Aorta (tissue), 5 donors: ENCODE results near the gene MTM1. TPM values are rescaled to one million over a fixed set of nuclear protein-coding genes. Genes with fewer than 3 reads are reported as not detected.

ENCODE experiments used
- ATAC-seq: fragments of 200-7000 bp; cut with Tn5 transposase; one replicate; pipeline ENCODE4 v1.9.1; 2022; ENCODE audit warnings: moderate library complexity; ENCODE audit not compliant: low FRiP score
- DNase-seq, 2 donors: peaks; one replicate each; pipeline ENCODE4 v3.0.0-alpha.2; 2020
- H3K27ac ChIP-seq, 2 donors: one replicate each; pipeline ENCODE4 v1.5.1; 2013; ENCODE audit warnings: low read length in 2 of 2, mild to moderate bottlenecking in 2 of 2, moderate library complexity in 2 of 2, control low read depth in 1 of 2, inconsistent platforms in 1 of 2, low read depth in 1 of 2
- H3K27me3 ChIP-seq, 2 donors: one replicate each; pipeline ENCODE4 v1.6.1; 2013; ENCODE audit warnings: control low read depth in 1 of 2, low read length in 1 of 2, mild to moderate bottlenecking in 1 of 2, moderate library complexity in 1 of 2; ENCODE audit not compliant: insufficient read depth in 2 of 2, control insufficient read depth in 1 of 2
- H3K36me3 ChIP-seq, 2 donors: one replicate each; pipeline ENCODE4 v1.6.1; 2013; ENCODE audit warnings: control low read depth in 1 of 2, low read length in 1 of 2, mild to moderate bottlenecking in 1 of 2; ENCODE audit not compliant: insufficient read depth in 2 of 2, control insufficient read depth in 1 of 2
- H3K4me1 ChIP-seq, 2 donors: one replicate each; pipeline ENCODE4 v1.6.1; 2013; ENCODE audit warnings: low read length in 2 of 2, control low read depth in 1 of 2, mild to moderate bottlenecking in 1 of 2, moderate library complexity in 1 of 2; ENCODE audit not compliant: insufficient read depth in 2 of 2, control insufficient read depth in 1 of 2
- H3K4me3 ChIP-seq, 2 donors: one replicate each; pipeline ENCODE4 v1.5.1; 2013; ENCODE audit warnings: low read length in 2 of 2, control low read depth in 1 of 2, mild to moderate bottlenecking in 1 of 2
- H3K9me3 ChIP-seq: one replicate; pipeline ENCODE4 v1.6.1; 2013; ENCODE audit warnings: mild to moderate bottlenecking, low read length; ENCODE audit not compliant: control insufficient read depth
- WGBS, 2 donors: extraction: QIAGEN DNeasy Blood & Tissue Kit; methylation state at CpG; one replicate each; pipeline ENCODE4 v1.1.7; 2013; 5-methylcytosine and 5-hydroxymethylcytosine counted together
- intact Hi-C, 2 donors: fragments of 100-400 bp; cut with DNase I; formaldehyde crosslinking; loops; one replicate each; pipeline versions ENCODE4 v1.14.2 to v1.15.0; 2022
- polyA plus RNA-seq, 2 donors: library from polyadenylated mRNA; stranded (reverse); fragments of 200-250 nt; gene quantifications; one replicate each; pipeline ENCODE4 v1.2.3, GENCODE V29; 2013
- total RNA-seq, 2 donors: library from RNA; stranded (reverse); fragmentation: NEBNext Ultra II Directional; extraction: Animal tissue kit (Norgen Biotek cat#: 25700); gene quantifications; one replicate each; pipeline ENCODE4 v1.2.1, GENCODE V29; 2021
- donor health status: healthy with polysubstance abuse.
- donor health status: Bipolar disorder and iron deficiency.
- donor health status: DM: no; HTN: no; CAD: no.
- donor health status: DM: no; HTN: no; CAD: no.
- donor health status: DM: yes; HTN: yes; CAD: no.

Gene MTM1
- total and polyA plus RNA-seq, 4 donors, result 5.5 to 20.5 (median 11.0) TPM

DNA sequence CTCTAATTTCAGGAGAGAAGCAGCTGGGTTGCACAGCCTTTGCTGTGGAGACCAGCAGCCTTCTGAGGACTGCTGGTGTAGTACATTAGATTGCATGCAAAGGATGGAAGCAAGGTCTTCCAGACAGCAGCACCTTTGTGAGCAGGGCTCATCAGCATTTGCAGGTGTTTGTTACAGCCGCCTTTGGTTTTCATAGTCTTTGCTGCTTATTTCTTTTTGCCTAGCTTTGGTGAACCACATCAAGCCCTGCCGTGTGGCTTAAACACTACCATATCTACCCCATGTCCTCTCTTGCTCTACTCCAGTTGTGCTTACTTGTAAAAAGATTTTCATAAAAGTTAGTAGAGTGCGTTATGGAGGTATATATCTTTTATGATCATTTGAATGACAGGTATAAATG lies 57.5 kb downstream of the MTM1 start:
- Histone ChIP-seq H3K4me1 (no peaks in the 10 kb centered on the region), H3K36me3 (no peaks in the 10 kb centered on the region), H3K27ac (no peak overlapping the region), H3K27me3 (no peaks in the 10 kb centered on the region), H3K9me3 (no peaks in the 10 kb centered on the region), H3K4me3 (no peak overlapping the region)
- WGBS, 2 donors, result 88 to 96% methylated on average over 3 of the region's 3 CpGs
- ATAC-seq (no peak), DNase-seq (no peak)
- intact Hi-C loops, result no loop called here

DNA sequence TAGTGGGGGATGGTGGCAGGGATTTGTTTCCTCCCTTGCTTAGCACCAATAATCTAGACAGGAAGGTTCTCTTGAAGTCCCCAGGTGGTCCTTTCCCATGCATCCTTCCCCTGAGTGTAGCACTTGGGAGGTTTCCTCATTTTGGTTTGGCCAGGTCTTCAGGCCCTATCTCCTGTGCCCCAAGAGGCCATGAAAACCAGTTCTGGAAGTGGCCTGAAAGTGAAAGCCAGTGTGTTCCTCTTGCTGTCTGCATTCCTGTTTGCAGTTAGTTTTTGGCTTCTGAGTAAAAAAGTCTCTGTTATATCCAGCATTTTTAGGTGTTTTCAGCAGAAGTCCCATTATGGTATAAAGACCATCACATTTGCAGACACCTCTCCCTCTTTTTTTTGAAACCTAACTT lies 59.5 kb downstream of the MTM1 start:
- Histone ChIP-seq H3K4me1 (no peaks in the 10 kb centered on the region), H3K27ac (no peak overlapping the region), H3K36me3 (no peaks in the 10 kb centered on the region), H3K27me3 (no peaks in the 10 kb centered on the region), H3K4me3 (no peak overlapping the region), H3K9me3 (no peaks in the 10 kb centered on the region)
- intact Hi-C loops, result no loop called here
- no peak for DNase-seq
- ATAC-seq, result no peak

DNA sequence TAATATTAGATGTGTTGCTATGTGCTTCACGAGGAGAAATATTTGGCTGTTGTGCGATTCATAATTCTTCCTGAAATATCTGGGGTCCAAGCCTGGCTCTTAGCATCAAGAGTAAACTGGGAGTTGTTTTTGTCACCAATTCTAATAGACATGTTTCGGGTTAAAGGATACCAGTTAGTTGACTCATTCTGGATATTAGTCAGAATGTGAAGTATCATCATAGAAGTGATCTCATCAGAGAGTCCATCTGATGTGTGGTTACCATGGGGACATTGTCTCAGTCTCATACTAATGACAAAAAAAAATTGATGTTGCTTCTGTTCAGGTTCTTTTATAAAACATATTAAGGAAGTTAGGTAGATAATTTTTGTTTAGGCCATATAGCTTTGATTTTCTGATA lies 67.5 kb downstream of the MTM1 start:
- intact Hi-C loops, result no loop called here
- 62 to 68% methylated on average over 3 of the region's 3 CpGs for WGBS, 2 donors

DNA sequence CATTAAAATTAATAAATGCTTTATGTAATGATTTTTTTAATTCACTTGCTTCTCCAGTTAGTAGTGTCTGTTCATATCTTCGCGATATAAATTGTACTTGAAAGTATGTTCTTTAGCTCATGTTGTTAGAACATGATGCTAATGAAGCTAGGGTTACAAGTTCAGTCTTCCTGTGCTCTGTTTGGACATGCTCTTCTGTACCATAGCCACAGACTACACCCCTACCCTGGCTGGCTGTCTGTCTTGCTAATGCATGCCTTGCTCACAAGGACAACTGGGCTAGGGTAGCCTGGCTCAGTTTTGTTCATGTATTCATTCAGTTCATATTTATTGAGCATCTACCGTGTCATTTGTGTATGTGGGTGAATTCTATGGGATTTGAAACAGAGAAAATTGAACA lies 74.0 kb downstream of the MTM1 start:
- no peak for DNase-seq
- Histone ChIP-seq H3K4me1 (no peaks in the 10 kb centered on the region), H3K27ac (no peak overlapping the region), H3K36me3 (no peaks in the 10 kb centered on the region), H3K9me3 (no peaks in the 10 kb centered on the region), H3K4me3 (no peak overlapping the region), H3K27me3 (no peaks in the 10 kb centered on the region)
- 90 to 97% methylated on average over 3 of the region's 3 CpGs for WGBS, 2 donors
- intact Hi-C loops, result no loop called here
- no peak for ATAC-seq

More for the DNA sequence above, 67.5 kb downstream of the MTM1 start:
- Histone ChIP-seq H3K4me1 (no peaks in the 10 kb centered on the region), H3K4me3 (no peak overlapping the region), H3K36me3 (no peaks in the 10 kb centered on the region), H3K9me3 (no peaks in the 10 kb centered on the region), H3K27ac (no peak overlapping the region), H3K27me3 (no peaks in the 10 kb centered on the region)
- no peak for ATAC-seq
- no peak for DNase-seq

DNA sequence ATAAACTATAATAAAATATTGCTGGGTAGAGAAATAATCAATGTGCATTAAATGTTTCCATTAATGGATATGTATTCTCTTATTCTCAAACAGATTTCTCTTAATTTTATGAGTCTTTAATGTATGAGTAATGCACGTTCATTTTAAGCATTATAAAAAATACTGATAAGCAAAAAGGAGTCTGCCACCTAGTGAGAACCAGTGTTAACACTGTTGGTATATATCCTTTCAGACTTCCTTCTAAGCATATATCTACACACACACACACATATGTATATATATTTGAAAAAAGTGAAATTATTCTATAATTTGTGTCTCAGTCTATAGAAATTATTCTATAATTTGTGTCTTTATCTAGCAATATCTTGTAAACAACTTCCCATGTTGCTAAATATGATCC lies 74.8 kb downstream of the MTM1 start:
- WGBS, 2 donors, result 15 to 31% methylated on average over 1 of the region's 1 CpG
- H3K4me1 ChIP-seq, result no peaks in the 10 kb centered on the region
- no peak for DNase-seq
- no peak overlapping the region for H3K27ac ChIP-seq
- no peaks in the 10 kb centered on the region for H3K9me3 ChIP-seq
- intact Hi-C loops, result no loop called here
- no peak for ATAC-seq
- H3K27me3 ChIP-seq, result no peaks in the 10 kb centered on the region
- no peaks in the 10 kb centered on the region for H3K36me3 ChIP-seq
- no peak overlapping the region for H3K4me3 ChIP-seq

DNA sequence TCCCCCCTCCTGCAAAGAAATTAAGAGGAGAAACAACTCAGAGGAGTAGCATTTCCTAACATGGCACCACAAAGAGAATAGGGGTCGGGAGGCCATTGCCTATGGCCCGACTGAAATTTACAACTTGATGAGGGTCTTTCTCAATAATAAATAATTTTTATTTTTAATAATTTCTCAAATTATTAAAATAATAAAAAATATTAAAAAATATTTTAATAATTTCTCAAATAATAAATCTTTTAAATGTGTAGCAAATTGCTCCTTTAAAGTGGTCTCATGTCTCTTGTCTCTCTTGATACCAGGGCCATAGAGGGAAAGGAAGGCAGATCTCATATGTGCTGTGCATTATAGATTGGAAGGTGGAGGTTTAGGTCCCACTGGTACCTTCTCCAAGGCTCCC lies 75.5 kb downstream of the MTM1 start:
- intact Hi-C loops, result no loop called here
- no peak overlapping the region for H3K27ac ChIP-seq
- no peaks in the 10 kb centered on the region for H3K4me1 ChIP-seq
- H3K27me3 ChIP-seq, result no peaks in the 10 kb centered on the region
- 94 to 98% methylated on average over 2 of the region's 2 CpGs for WGBS, 2 donors
- no peaks in the 10 kb centered on the region for H3K9me3 ChIP-seq
- H3K4me3 ChIP-seq, result no peak overlapping the region
- no peaks in the 10 kb centered on the region for H3K36me3 ChIP-seq
- ATAC-seq (no peak), DNase-seq (no peak)

DNA sequence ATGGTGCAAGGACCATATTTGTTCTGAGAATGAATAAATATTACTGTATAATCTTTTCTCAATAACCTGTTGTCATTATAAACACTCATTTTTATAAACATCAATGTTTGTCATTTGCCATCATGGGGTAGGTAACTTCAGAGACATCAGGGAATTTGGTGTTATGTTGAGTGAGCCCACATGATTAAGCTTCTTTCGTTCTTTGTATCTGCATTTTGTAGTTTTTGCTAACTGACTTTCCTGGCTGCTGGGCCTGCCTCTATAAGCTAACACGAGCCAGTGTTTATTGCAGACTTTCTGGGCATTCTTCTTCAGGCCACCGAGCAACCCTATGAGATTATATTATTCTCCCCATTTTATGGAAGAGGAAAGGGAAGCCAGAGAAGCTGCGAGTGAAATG lies 76.0 kb downstream of the MTM1 start:
- DNase-seq (no peak), ATAC-seq (no peak)
- no peaks in the 10 kb centered on the region for H3K4me1 ChIP-seq
- no peaks in the 10 kb centered on the region for H3K36me3 ChIP-seq
- no peaks in the 10 kb centered on the region for H3K9me3 ChIP-seq
- no peaks in the 10 kb centered on the region for H3K27me3 ChIP-seq
- no peak overlapping the region for H3K4me3 ChIP-seq
- intact Hi-C loops, result no loop called here
- WGBS, 2 donors, result 74 to 91% methylated on average over 4 of the region's 4 CpGs
- no peak overlapping the region for H3K27ac ChIP-seq

DNA sequence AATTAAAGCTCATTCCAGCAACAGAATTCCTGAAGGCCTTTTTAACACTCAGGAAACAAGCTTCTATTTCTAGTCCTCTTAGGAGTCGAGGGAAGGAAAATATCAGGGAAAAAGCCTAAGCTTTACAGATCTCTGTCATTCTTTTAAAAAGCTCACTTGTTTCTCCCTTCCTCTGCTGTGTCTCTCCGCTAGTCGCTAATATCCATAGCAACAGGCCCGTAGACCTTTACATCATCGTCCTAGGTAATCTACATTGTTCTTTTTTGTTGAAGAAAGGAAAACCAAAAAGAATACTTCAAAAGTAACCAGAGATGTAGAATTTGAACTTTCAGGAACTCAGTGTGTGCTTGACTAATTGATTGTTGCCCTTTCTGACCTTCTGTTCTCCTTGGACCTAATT lies 78.9 kb downstream of the MTM1 start:
- H3K27me3 ChIP-seq, result no peaks in the 10 kb centered on the region
- no peaks in the 10 kb centered on the region for H3K36me3 ChIP-seq
- WGBS, 2 donors, result 77 to 85% methylated on average over 5 of the region's 5 CpGs
- no peak overlapping the region for H3K27ac ChIP-seq
- no peaks in the 10 kb centered on the region for H3K9me3 ChIP-seq
- intact Hi-C loops, result no loop called here
- DNase-seq, result no peak
- no peaks in the 10 kb centered on the region for H3K4me1 ChIP-seq
- no peak for ATAC-seq
- H3K4me3 ChIP-seq, result no peak overlapping the region

DNA sequence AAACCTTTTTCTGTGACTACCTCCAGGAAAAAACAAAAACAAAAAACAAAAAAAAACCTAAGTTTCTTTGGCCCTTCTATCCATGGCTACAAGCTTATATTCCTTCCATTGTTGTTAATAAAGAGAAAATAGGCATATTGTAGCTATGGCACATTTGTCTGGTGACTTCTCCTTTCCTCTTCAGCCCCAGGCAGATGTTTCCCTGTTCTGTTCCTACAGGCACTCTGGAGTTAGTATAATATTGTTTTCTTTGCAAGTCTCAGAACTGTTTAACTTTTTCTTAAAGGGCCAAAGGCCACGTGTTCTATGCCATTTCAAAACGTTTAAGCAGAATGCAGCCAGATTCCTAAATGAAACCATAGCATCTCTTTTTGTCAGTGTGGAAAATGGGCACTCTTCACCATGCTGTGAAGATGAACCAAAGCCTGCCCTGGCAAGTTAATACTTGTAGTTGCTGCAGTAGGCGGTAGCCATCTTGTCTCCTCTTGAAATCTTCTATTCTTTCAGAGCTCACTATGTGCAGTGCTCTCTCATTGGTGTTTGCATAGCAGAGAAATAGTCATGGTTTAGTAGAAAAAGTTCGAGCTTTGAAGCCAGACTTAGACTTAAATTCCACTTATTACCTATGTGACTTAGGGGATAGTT lies 80.0 kb downstream of the MTM1 start:
- H3K27ac ChIP-seq, result no peak overlapping the region

More for the DNA sequence above, 80.0 kb downstream of the MTM1 start:
- WGBS, 2 donors, result 58 to 61% methylated on average over 4 of the region's 4 CpGs
- intact Hi-C loops, result no loop called here
- H3K4me3 ChIP-seq, result no peak overlapping the region
- H3K27me3 ChIP-seq, result no peaks in the 10 kb centered on the region
- ATAC-seq (no peak), DNase-seq (no peak)
- no peaks in the 10 kb centered on the region for H3K9me3 ChIP-seq
- H3K36me3 ChIP-seq, result no peaks in the 10 kb centered on the region
- no peaks in the 10 kb centered on the region for H3K4me1 ChIP-seq
